NT2/D1 (cell line): ENCODE measurements around the gene P4HA3.

Experiments
- SUZ12 ChIP-seq: IDR thresholded peaks from 2 replicates; pipeline ENCODE4 v1.6.1; 2011; ENCODE audit not compliant: insufficient read length, insufficient read depth; ENCODE audit errors: extremely low read depth
- ZNF274 ChIP-seq: IDR thresholded peaks from 2 replicates; pipeline ENCODE4 v1.6.1; 2011; ENCODE audit warnings: mild to moderate bottlenecking, low read depth, low read length

- TF ChIP-seq ZNF274 (no peak), SUZ12 (no peak)
Measured at GRCh38 chr11:74339619-74340018, 28.2 kb upstream of the P4HA3 start.
